Body of pancreas (tissue), 4 donors: ENCODE measurements around the gene MRGPRE. TPM values are rescaled to one million over a fixed set of nuclear protein-coding genes. Genes with fewer than 3 reads are reported as not detected.
A peak's percentile ranks its signal among the peaks of the same experiment; 100 is the strongest.

ENCODE experiments used
- ATAC-seq: fragments of 150-250 bp; one replicate; pipeline ENCODE4 v1.9.1; 2016
- DNase-seq, 4 donors: peaks; one replicate each; pipeline ENCODE4 v3.0.0-alpha.2; 2019
- H3K27ac ChIP-seq, 4 donors: fragments of 200-600 bp; sonication (generic); 1 replicate in 3 of 4; 2 replicates in 1 of 4; pipeline versions ENCODE4 v1.5.1 to v1.6.1; 2016 to 2019; ENCODE audit warnings: mild to moderate bottlenecking in 1 of 4, mixed read lengths in 1 of 4, moderate library complexity in 1 of 4
- H3K27me3 ChIP-seq, 2 donors: fragments of 200-600 bp; sonication (generic); one replicate each; pipeline ENCODE4 v1.6.0; 2016; ENCODE audit warnings: mild to moderate bottlenecking in 1 of 2
- H3K36me3 ChIP-seq, 2 donors: fragments of 200-600 bp; sonication (generic); replicated peaks in 1 of 2; 2 replicates each; pipeline ENCODE4 v1.5.1; 2016; ENCODE audit warnings: low read depth in 2 of 2; ENCODE audit not compliant: insufficient read depth in 1 of 2
- H3K4me1 ChIP-seq: fragments of 200-600 bp; sonication (generic); one replicate; pipeline ENCODE4 v1.6.0; 2016
- H3K4me3 ChIP-seq, 2 donors: fragments of 200-600 bp; sonication (generic); 1 replicate in 1 of 2; 2 replicates in 1 of 2; pipeline ENCODE4 v1.5.1; 2016 to 2019
- H3K9me3 ChIP-seq, 3 donors: fragments of 200-600 bp; sonication (generic); 1 replicate in 2 of 3; 2 replicates in 1 of 3; pipeline ENCODE4 v1.5.1; 2016
- CTCF ChIP-seq, 7 experiments: fragments of 450-650 bp in 4 of 7; fragments of 200-600 bp in 3 of 7; sonication (generic) in 3 of 7; IDR thresholded peaks; one replicate each; pipeline ENCODE4 v1.5.1; 2016 to 2019; ENCODE audit warnings: antibody characterized with exemption in 7 of 7
- POLR2A ChIP-seq, 3 donors: fragments of 450-650 bp; IDR thresholded peaks; one replicate each; pipeline ENCODE4 v1.6.1; 2016; ENCODE audit warnings: antibody characterized with exemption in 3 of 3, mild to moderate bottlenecking in 2 of 3
- WGBS, 2 donors: methylation state at CpG; one replicate each; pipeline ENCODE4 v1.1.5; 2017; 5-methylcytosine and 5-hydroxymethylcytosine counted together
- intact Hi-C: fragments of 100-400 bp; cut with DNase I; formaldehyde crosslinking; loops from one replicate; pipeline ENCODE4 v1.15.1; 2023
- total RNA-seq, 2 donors: library from RNA; depleted of rRNA; stranded (reverse); fragments of >200 nt; gene quantifications; one replicate each; pipeline ENCODE4 v1.1.0, GENCODE V29; 2016

The MRGPRE gene
- total RNA-seq, 2 donors from 2014 or later, result not detected

DNA sequence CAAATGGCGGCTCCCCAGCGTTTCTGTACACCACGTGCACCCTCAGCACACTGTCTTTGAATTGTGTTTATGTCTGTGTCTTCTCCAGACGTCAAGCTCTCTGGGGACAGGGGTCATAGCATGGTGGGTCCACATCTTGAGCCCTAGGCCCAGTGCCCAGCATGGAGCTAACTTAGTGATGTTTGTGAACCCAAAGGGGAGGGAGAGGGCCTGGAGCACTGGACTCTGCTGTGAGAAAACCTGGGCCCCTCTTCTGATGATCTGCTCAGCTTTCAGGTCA is 17.9 kb downstream of the MRGPRE start:
- peak in 1 of 4 donors; percentile 1 for DNase-seq
- WGBS, 2 donors, result 54 to 70% methylated on average over 2 to 4 of the region's 4 CpGs
- Histone ChIP-seq H3K4me3 (no peak overlapping the region), H3K4me1 (no peaks in the 10 kb centered on the region), H3K9me3 (no peaks in the 10 kb centered on the region), H3K27ac (no peak overlapping the region), H3K36me3 (no peaks in the 10 kb centered on the region), H3K27me3 (no peaks in the 10 kb centered on the region)
- TF ChIP-seq POLR2A (IDR thresholded peaks at IDR 0.05) (no peak), CTCF (IDR thresholded peaks at IDR 0.05) (no peak)
- no peak for ATAC-seq
- intact Hi-C loops, result no loop called here

- no peak overlapping the region for H3K27ac ChIP-seq
- intact Hi-C loops, result no loop called here
- DNase-seq (peak in 1 of 4 donors; percentile 3), ATAC-seq (no peak)
- H3K4me1 ChIP-seq, result no peaks in the 10 kb centered on the region
- no peaks in the 10 kb centered on the region for H3K36me3 ChIP-seq
- H3K4me3 ChIP-seq, result no peak overlapping the region
- WGBS, 2 donors, result 49 to 54% methylated on average over 22 to 24 of the region's 24 CpGs
- no peaks in the 10 kb centered on the region for H3K27me3 ChIP-seq
- TF ChIP-seq POLR2A (IDR thresholded peaks at IDR 0.05), result no peak
- TF ChIP-seq CTCF (IDR thresholded peaks at IDR 0.05), result no peak
- H3K9me3 ChIP-seq, result no peaks in the 10 kb centered on the region
These were observed 18.4 kb downstream of the MRGPRE start for GRCh38 chr11:3213659-3214419.

- no peak for TF ChIP-seq POLR2A (IDR thresholded peaks at IDR 0.05)
- TF ChIP-seq CTCF (IDR thresholded peaks at IDR 0.05), result no peak
- no peak overlapping the region for H3K4me3 ChIP-seq
- H3K9me3 ChIP-seq, result no peaks in the 10 kb centered on the region
- no peak overlapping the region for H3K27ac ChIP-seq
- WGBS, 2 donors, result 83 to 88% methylated on average over 6 of the region's 6 CpGs
- H3K27me3 ChIP-seq, result peaks cover 0 to 2% of the 10 kb centered on the region in 2 donors
- peaks cover 5% of the 10 kb centered on the region for H3K4me1 ChIP-seq
- H3K36me3 ChIP-seq, result no peaks in the 10 kb centered on the region
- intact Hi-C loops, result no loop called here
- DNase-seq (no peak), ATAC-seq (no peak)
These were observed 23.9 kb downstream of the MRGPRE start for GRCh38 chr11:3208272-3208671.

GRCh38 chr11:3207526-3208189 is 24.6 kb downstream of the MRGPRE start:
- no peaks in the 10 kb centered on the region for H3K36me3 ChIP-seq
- H3K4me1 ChIP-seq, result peaks cover 9% of the 10 kb centered on the region
- TF ChIP-seq CTCF (IDR thresholded peaks at IDR 0.05) (no peak), POLR2A (IDR thresholded peaks at IDR 0.05) (no peak)
- no peak overlapping the region for H3K4me3 ChIP-seq
- H3K27me3 ChIP-seq, result peaks cover 0 to 7% of the 10 kb centered on the region in 2 donors
- DNase-seq, result no peak
- WGBS, 2 donors, result 77 to 92% methylated on average over 6 to 8 of the region's 8 CpGs
- no peaks in the 10 kb centered on the region for H3K9me3 ChIP-seq
- H3K27ac ChIP-seq, result no peak overlapping the region
- no peak for ATAC-seq
- intact Hi-C loops, result no loop called here

DNA sequence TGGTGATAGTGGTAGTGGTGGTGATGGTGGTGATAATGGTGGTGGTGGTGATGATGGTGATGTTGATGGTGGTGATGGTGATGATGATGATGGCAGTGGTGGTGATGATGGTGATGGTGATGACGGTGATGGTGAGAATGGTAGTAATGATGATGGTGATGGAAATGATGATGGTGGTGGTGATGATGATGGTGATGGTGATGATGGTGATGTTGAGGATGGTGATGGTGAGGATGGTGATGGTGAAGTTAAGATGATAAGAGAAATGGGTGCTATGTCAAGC is 25.4 kb downstream of the MRGPRE start:
- DNase-seq (no peak), ATAC-seq (no peak)
- intact Hi-C loops, result no loop called here
- Histone ChIP-seq H3K36me3 (no peaks in the 10 kb centered on the region), H3K9me3 (no peaks in the 10 kb centered on the region), H3K4me3 (no peak overlapping the region), H3K27ac (no peak overlapping the region), H3K27me3 (peaks cover 0 to 12% of the 10 kb centered on the region in 2 donors), H3K4me1 (peaks cover 9% of the 10 kb centered on the region)
- WGBS, 2 donors, result 90 to 96% methylated on average over 1 of the region's 1 CpG
- no peak for TF ChIP-seq POLR2A (IDR thresholded peaks at IDR 0.05)
- no peak for TF ChIP-seq CTCF (IDR thresholded peaks at IDR 0.05)
